Measurements from ENCODE around the gene GLB1L2.

GLB1L2 gene

GRCh38 chr11:134346101-134346975, 14.6 kb downstream of the GLB1L2 start:
- no peak for DNase-seq (ENCODE audit: insufficient read length, low spot score)
- no peak for FAIRE-seq

- FAIRE-seq (no peak), DNase-seq (ENCODE audit: insufficient read length, low spot score) (no peak)
These were observed 15.2 kb downstream of the GLB1L2 start for GRCh38 chr11:134346976-134347350.

- FAIRE-seq = no peak
- DNase-seq (ENCODE audit: insufficient read length, low spot score) = no peak
These were observed 15.7 kb downstream of the GLB1L2 start for GRCh38 chr11:134347441-134347840.

GRCh38 chr11:134349109-134349801, 17.5 kb downstream of the GLB1L2 start:
- FAIRE-seq = no peak
- no peak for DNase-seq (ENCODE audit: insufficient read length, low spot score)

- no peak for FAIRE-seq
- DNase-seq (ENCODE audit: insufficient read length, low spot score) = no peak
These were observed 18.1 kb downstream of the GLB1L2 start for GRCh38 chr11:134349802-134350355.

- FAIRE-seq (no peak), DNase-seq (ENCODE audit: insufficient read length, low spot score) (no peak)
These were observed 18.6 kb downstream of the GLB1L2 start for GRCh38 chr11:134350381-134350780.

- no peak for FAIRE-seq
These were observed 20.3 kb downstream of the GLB1L2 start for GRCh38 chr11:134352111-134352510.

GRCh38 chr11:134355136-134355535, 23.3 kb downstream of the GLB1L2 start:
- FAIRE-seq = no peak

More at GRCh38 chr11:134352111-134352510, 20.3 kb downstream of the GLB1L2 start:
- no peak for DNase-seq (ENCODE audit: insufficient read length, low spot score)

GRCh38 chr11:134355656-134356055, 23.9 kb downstream of the GLB1L2 start:
- FAIRE-seq (no peak), DNase-seq (ENCODE audit: insufficient read length, low spot score) (no peak)

More at GRCh38 chr11:134355136-134355535, 23.3 kb downstream of the GLB1L2 start:
- no peak for DNase-seq (ENCODE audit: insufficient read length, low spot score)

GRCh38 chr11:134356656-134357544, 25.1 kb downstream of the GLB1L2 start:
- no peak for DNase-seq (ENCODE audit: insufficient read length, low spot score)
- FAIRE-seq = no peak

GRCh38 chr11:134357545-134357839, 25.7 kb downstream of the GLB1L2 start:
- DNase-seq (ENCODE audit: insufficient read length, low spot score) = no peak
- FAIRE-seq = no peak

- no peak for FAIRE-seq
These were observed 26.5 kb downstream of the GLB1L2 start for GRCh38 chr11:134358165-134358855.

GRCh38 chr11:134358856-134359490, 27.2 kb downstream of the GLB1L2 start:
- FAIRE-seq (no peak), DNase-seq (ENCODE audit: insufficient read length, low spot score) (no peak)

More at GRCh38 chr11:134358165-134358855, 26.5 kb downstream of the GLB1L2 start:
- no peak for DNase-seq (ENCODE audit: insufficient read length, low spot score)

- DNase-seq (ENCODE audit: insufficient read length, low spot score) (no peak), FAIRE-seq (no peak)
These were observed 27.9 kb downstream of the GLB1L2 start for GRCh38 chr11:134359646-134360045.

- peak; percentile 69 for DNase-seq (ENCODE audit: insufficient read length, low spot score)
These were observed 28.5 kb downstream of the GLB1L2 start for GRCh38 chr11:134360050-134360835.

GRCh38 chr11:134361661-134362060, 29.9 kb downstream of the GLB1L2 start:
- no peak for DNase-seq (ENCODE audit: insufficient read length, low spot score)
- FAIRE-seq = no peak

More at GRCh38 chr11:134360050-134360835, 28.5 kb downstream of the GLB1L2 start:
- FAIRE-seq = no peak

- FAIRE-seq = no peak
- no peak for DNase-seq (ENCODE audit: insufficient read length, low spot score)
These were observed 30.6 kb downstream of the GLB1L2 start for GRCh38 chr11:134362192-134362901.

GRCh38 chr11:134363161-134363560, 31.4 kb downstream of the GLB1L2 start:
- no peak for FAIRE-seq
- no peak for DNase-seq (ENCODE audit: insufficient read length, low spot score)
